K562 (cell line): ENCODE measurements around the gene MOB3C. TPM values are rescaled to one million over a fixed set of nuclear protein-coding genes. Genes with fewer than 3 reads are reported as not detected.

Source experiments
- ETV1 ChIP-seq: fragments of 450-650 bp; conservative IDR thresholded peaks from 2 replicates; pipeline ENCODE4 v1.6.1; 2016; ENCODE audit warnings: missing genetic modification characterization, control low read depth, low read depth, missing compliant biosample characterization
- FOXJ3 ChIP-seq: sonication (generic); formaldehyde crosslinking; IDR thresholded peaks from 2 replicates; pipeline ENCODE4 v1.4.0; 2020; ENCODE audit warnings: mild to moderate bottlenecking, missing genetic modification reagents
- GATAD2B ChIP-seq: fragments of 450-650 bp; IDR thresholded peaks from 2 replicates; pipeline ENCODE4 v1.6.1; 2017; ENCODE audit warnings: mild to moderate bottlenecking, borderline replicate concordance
- IRF2 ChIP-seq: sonication (generic); formaldehyde crosslinking; IDR thresholded peaks from 2 replicates; pipeline ENCODE4 v1.8.1; 2022; ENCODE audit warnings: mild to moderate bottlenecking, missing genetic modification reagents
- MEF2A ChIP-seq: IDR thresholded peaks from 2 replicates; pipeline ENCODE4 v1.6.1; 2011; ENCODE audit warnings: low read depth, mild to moderate bottlenecking, low read length, moderate library complexity; ENCODE audit not compliant: control insufficient read depth
- MYBL2 ChIP-seq, 2 experiments: fragments of 450-650 bp in 1 of 2; sonication (generic) in 1 of 2; formaldehyde crosslinking in 1 of 2; IDR thresholded peaks; 2 replicates each; pipeline versions ENCODE4 v1.6.1 to v1.8.1; 2017 to 2022; ENCODE audit warnings: borderline replicate concordance in 1 of 2, inconsistent platforms in 1 of 2, low read depth in 1 of 2, mild to moderate bottlenecking in 1 of 2, missing genetic modification reagents in 1 of 2, moderate library complexity in 1 of 2
- NFIX ChIP-seq: fragments of 250-450 bp; sonication (Bioruptor Pico); IDR thresholded peaks from 2 replicates; pipeline ENCODE4 v1.4.0; 2020; ENCODE audit warnings: low read depth, mild to moderate bottlenecking, moderate library complexity
- RBFOX2 ChIP-seq: fragments of 200-400 bp; formaldehyde crosslinking; IDR thresholded peaks from 2 replicates; pipeline ENCODE4 v1.6.1; 2017; ENCODE audit warnings: low read depth, mild to moderate bottlenecking, low read length, moderate library complexity
- RBM15 ChIP-seq: fragments of 200-400 bp; formaldehyde crosslinking; IDR thresholded peaks from 2 replicates; pipeline ENCODE4 v1.6.1; 2018; ENCODE audit warnings: mild to moderate bottlenecking, low read length, moderate library complexity; ENCODE audit not compliant: insufficient read depth
- RBM25 ChIP-seq: fragments of 200-400 bp; formaldehyde crosslinking; IDR thresholded peaks from 2 replicates; pipeline ENCODE4 v1.6.1; 2018; ENCODE audit warnings: low read length, low read depth, moderate library complexity; ENCODE audit not compliant: severe bottlenecking
- RHOXF2B ChIP-seq: fragments of 250-450 bp; sonication (Bioruptor Pico); conservative IDR thresholded peaks from 2 replicates; pipeline ENCODE4 v1.5.1; 2021
- SLC30A9 ChIP-seq: fragments of 250-450 bp; sonication (Bioruptor Pico); IDR thresholded peaks from 2 replicates; pipeline ENCODE4 v1.8.0; 2022; ENCODE audit warnings: mild to moderate bottlenecking, moderate library complexity
- ZKSCAN3 ChIP-seq: fragments of 250-450 bp; sonication (Bioruptor Pico); IDR thresholded peaks from 2 replicates; pipeline ENCODE4 v1.4.0; 2020
- ZNF224 ChIP-seq: sonication (generic); formaldehyde crosslinking; IDR thresholded peaks from 2 replicates; pipeline ENCODE4 v1.8.0; 2022; ENCODE audit warnings: mild to moderate bottlenecking, missing genetic modification reagents
- ZNF354B ChIP-seq: fragments of 250-450 bp; sonication (Bioruptor Pico); IDR thresholded peaks from 2 replicates; pipeline ENCODE4 v1.4.0; 2020
- ZNF586 ChIP-seq: fragments of 450-650 bp; formaldehyde crosslinking; conservative IDR thresholded peaks from 2 replicates; pipeline ENCODE4 v1.4.0; 2020; ENCODE audit warnings: mild to moderate bottlenecking, moderate library complexity
- ZNF79 ChIP-seq: fragments of 250-450 bp; sonication (Bioruptor Pico); IDR thresholded peaks from 2 replicates; pipeline ENCODE4 v1.4.0; 2020; ENCODE audit warnings: low read depth, mild to moderate bottlenecking, moderate library complexity
- polyA plus RNA-seq, 8 experiments: library from polyadenylated mRNA; depleted of rRNA in 4 of 8; stranded (reverse) in 5 of 8; unstranded in 3 of 8; fragments of >200 nt; fragmentation: Nextera tagmentation in 2 of 8; fragmentation: Illumina TruSeq in 1 of 8; extraction: Ambion mirVana in 2 of 8; extraction: Trizol in 1 of 8; gene quantifications; 2 replicates each; pipeline versions ENCODE4 v1.2.1 to v1.2.3, GENCODE V29; 2011 to 2014; ENCODE audit warnings: inconsistent platforms in 1 of 8, missing spikeins in 1 of 8
- total RNA-seq, 7 experiments: library from RNA; depleted of rRNA in 6 of 7; stranded (reverse); fragments of >200 nt in 6 of 7; fragmentation: Illumina TruSeq in 2 of 7; extraction: Trizol in 2 of 7; gene quantifications; 2 replicates each; pipeline versions ENCODE4 v1.2.1 to v1.2.3, GENCODE V29; 2011 to 2021; ENCODE audit warnings: low replicate concordance in 1 of 7
- TF ChIP-seq, protein P1 (sequence below), 2 experiments: fragments of 450-650 bp; formaldehyde crosslinking in 1 of 2; IDR thresholded peaks; 2 replicates each; pipeline versions ENCODE4 v1.4.0 to v1.6.1; 2014 to 2020; ENCODE audit warnings: mild to moderate bottlenecking in 2 of 2, borderline replicate concordance in 1 of 2, low read depth in 1 of 2
- TF ChIP-seq, protein P2 (sequence below): fragments of 450-650 bp; formaldehyde crosslinking; IDR thresholded peaks from 2 replicates; pipeline ENCODE4 v1.4.0; 2020; ENCODE audit warnings: mild to moderate bottlenecking, moderate library complexity

The MOB3C gene
- total and polyA plus RNA-seq, 9 of the 15 experiments (the other 6 are each of a cell fraction or from before 2014, with no cell fraction given): 1.0 to 7.5 (median 3.7) TPM

DNA sequence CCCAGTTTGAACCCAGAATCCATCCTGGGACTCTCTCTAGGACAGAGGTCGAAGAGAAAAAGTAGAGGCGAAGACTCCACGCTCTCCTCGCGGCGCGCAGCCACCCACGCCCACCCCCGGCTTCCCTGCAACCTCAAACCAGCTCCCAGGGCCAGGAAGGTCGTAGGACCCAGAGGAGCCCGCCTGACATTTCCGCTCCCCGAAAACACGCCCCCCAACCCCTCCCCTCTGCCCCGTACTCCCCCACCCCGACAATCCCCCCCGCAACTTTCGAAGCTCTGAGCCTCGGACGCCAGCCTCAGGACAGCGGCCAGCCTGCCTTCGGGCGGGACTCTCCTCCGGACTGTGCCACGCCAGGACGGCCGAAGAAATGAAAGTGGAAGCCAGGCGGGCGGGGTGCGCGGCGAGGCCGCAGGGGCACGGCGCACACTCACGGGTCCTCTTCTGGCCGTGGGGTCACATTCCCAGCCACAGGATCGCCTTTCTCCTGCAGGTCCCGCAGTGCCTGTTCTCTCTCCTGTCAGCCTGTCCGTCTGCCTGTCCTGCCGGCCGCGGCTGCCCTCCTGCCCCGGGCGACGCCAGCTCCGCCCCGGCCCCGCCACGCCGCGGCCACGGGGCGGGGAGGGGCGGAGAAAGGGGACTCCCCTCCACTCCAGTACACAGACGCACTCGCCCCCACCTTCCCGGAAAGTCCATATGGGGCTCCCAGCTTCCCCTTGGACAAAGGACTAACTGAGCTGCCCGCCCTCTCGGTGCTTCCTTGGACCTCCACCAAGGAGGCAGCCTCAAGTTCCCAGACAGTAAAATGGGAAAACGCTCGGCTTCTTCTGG lies at the start of gene MOB3C (continued):
- TF ChIP-seq ZNF224 (CRISPR knock-in tag): no peak
- TF ChIP-seq ZNF354B (CRISPR knock-in tag): no peak
- TF ChIP-seq ETV1 (tag): no peak
- TF ChIP-seq NFIX: no peak
- TF ChIP-seq RBM25: no peak
- TF ChIP-seq, protein P1, sequence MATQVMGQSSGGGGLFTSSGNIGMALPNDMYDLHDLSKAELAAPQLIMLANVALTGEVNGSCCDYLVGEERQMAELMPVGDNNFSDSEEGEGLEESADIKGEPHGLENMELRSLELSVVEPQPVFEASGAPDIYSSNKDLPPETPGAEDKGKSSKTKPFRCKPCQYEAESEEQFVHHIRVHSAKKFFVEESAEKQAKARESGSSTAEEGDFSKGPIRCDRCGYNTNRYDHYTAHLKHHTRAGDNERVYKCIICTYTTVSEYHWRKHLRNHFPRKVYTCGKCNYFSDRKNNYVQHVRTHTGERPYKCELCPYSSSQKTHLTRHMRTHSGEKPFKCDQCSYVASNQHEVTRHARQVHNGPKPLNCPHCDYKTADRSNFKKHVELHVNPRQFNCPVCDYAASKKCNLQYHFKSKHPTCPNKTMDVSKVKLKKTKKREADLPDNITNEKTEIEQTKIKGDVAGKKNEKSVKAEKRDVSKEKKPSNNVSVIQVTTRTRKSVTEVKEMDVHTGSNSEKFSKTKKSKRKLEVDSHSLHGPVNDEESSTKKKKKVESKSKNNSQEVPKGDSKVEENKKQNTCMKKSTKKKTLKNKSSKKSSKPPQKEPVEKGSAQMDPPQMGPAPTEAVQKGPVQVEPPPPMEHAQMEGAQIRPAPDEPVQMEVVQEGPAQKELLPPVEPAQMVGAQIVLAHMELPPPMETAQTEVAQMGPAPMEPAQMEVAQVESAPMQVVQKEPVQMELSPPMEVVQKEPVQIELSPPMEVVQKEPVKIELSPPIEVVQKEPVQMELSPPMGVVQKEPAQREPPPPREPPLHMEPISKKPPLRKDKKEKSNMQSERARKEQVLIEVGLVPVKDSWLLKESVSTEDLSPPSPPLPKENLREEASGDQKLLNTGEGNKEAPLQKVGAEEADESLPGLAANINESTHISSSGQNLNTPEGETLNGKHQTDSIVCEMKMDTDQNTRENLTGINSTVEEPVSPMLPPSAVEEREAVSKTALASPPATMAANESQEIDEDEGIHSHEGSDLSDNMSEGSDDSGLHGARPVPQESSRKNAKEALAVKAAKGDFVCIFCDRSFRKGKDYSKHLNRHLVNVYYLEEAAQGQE (IDR thresholded peaks at IDR 0.05; ENCODE audit: borderline replicate concordance): no peak
- TF ChIP-seq, protein P1 (CRISPR knock-in tag; IDR thresholded peaks at IDR 0.05; ENCODE audit: low read depth): peak; percentile 40; the same call in 1 of the 2 replicates
- no peak for TF ChIP-seq ZKSCAN3 (CRISPR knock-in tag)
- TF ChIP-seq RBFOX2: peak; percentile 75
- no peak for TF ChIP-seq RHOXF2B (CRISPR knock-in tag)
- peak; percentile 97 for TF ChIP-seq IRF2 (CRISPR knock-in tag)
- TF ChIP-seq FOXJ3: no peak
- TF ChIP-seq, protein P2, sequence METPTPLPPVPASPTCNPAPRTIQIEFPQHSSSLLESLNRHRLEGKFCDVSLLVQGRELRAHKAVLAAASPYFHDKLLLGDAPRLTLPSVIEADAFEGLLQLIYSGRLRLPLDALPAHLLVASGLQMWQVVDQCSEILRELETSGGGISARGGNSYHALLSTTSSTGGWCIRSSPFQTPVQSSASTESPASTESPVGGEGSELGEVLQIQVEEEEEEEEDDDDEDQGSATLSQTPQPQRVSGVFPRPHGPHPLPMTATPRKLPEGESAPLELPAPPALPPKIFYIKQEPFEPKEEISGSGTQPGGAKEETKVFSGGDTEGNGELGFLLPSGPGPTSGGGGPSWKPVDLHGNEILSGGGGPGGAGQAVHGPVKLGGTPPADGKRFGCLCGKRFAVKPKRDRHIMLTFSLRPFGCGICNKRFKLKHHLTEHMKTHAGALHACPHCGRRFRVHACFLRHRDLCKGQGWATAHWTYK: no peak; the same call in none of the 2 replicates
- TF ChIP-seq SLC30A9: no peak
- no peak for TF ChIP-seq RBM15
- TF ChIP-seq MEF2A: no peak
- TF ChIP-seq GATAD2B: peak; percentile 67
- TF ChIP-seq MYBL2 (IDR thresholded peaks at IDR 0.05; ENCODE audit: low read depth): no peak
- no peak for TF ChIP-seq MYBL2 (CRISPR knock-in tag; IDR thresholded peaks at IDR 0.05; ENCODE audit: borderline replicate concordance)
- no peak for TF ChIP-seq ZNF79
- TF ChIP-seq ZNF586 (CRISPR knock-in tag): no peak
